Caco-2 (cell line): ENCODE data around the gene MUC6. TPM values are rescaled to one million over a fixed set of nuclear protein-coding genes. Genes with fewer than 3 reads are reported as not detected.
A peak's percentile ranks its signal among the peaks of the same experiment; 100 is the strongest.

ENCODE experiments used
- BruUV-seq: library from RNA; stranded (reverse); fragments of 400-500 nt; replicated peaks from 2 replicates; lab custom pipeline; 2021; lab: Mats Ljungman, UMichigan
- CTCF ChIA-PET: fragments of 300-600 bp; sonication (Branson Sonifier 250); formaldehyde crosslinking; loops from one replicate; lab custom pipeline; 2022; ENCODE audit warnings: antibody characterized with exemption; lab: Charles Lee
- POLR2A ChIA-PET: fragments of 300-600 bp; sonication (Branson Sonifier 250); formaldehyde crosslinking; loops from one replicate; lab custom pipeline; 2022; ENCODE audit warnings: antibody characterized with exemption; lab: Charles Lee
- DNase-seq, 2 experiments: peaks; one replicate each; pipeline versions ENCODE4 v3.0.0 to v3.0.0-alpha.2; 2020 to 2022
- H3K27me3 ChIP-seq: replicated peaks from 2 replicates; pipeline ENCODE4 v1.6.0; 2011; ENCODE audit warnings: low read length; ENCODE audit not compliant: control insufficient read depth, insufficient read depth
- H3K36me3 ChIP-seq: 2 replicates; pipeline ENCODE4 v1.5.1; 2011; ENCODE audit warnings: low read length; ENCODE audit not compliant: control insufficient read depth, insufficient read depth
- H3K4me1 ChIP-seq: fragments of 250-450 bp; sonication (Bioruptor Pico); 2 replicates; pipeline ENCODE4 v1.5.1; 2020; ENCODE audit warnings: mild to moderate bottlenecking
- H3K4me3 ChIP-seq: 2 replicates; pipeline ENCODE4 v1.5.1; 2011; ENCODE audit warnings: low read depth, mild to moderate bottlenecking, control low read depth, low read length
- H3K9me3 ChIP-seq: fragments of 250-450 bp; sonication (Bioruptor Pico); 2 replicates; pipeline ENCODE4 v1.5.1; 2020; ENCODE audit warnings: mild to moderate bottlenecking, moderate library complexity
- H3K27ac Mint-ChIP-seq: one replicate; pipeline ENCODE4 v1.8.0; 2022; ENCODE audit warnings: mixed read lengths; ENCODE audit not compliant: unreplicated experiment
- H3K27me3 Mint-ChIP-seq: one replicate; pipeline ENCODE4 v1.8.0; 2022; ENCODE audit warnings: mixed read lengths; ENCODE audit not compliant: insufficient read depth, unreplicated experiment
- H3K36me3 Mint-ChIP-seq: one replicate; pipeline ENCODE4 v1.8.0; 2022; ENCODE audit warnings: mild to moderate bottlenecking, mixed read lengths; ENCODE audit not compliant: insufficient read depth, unreplicated experiment
- H3K4me1 Mint-ChIP-seq: one replicate; pipeline ENCODE4 v1.8.0; 2022; ENCODE audit warnings: low read depth, mixed read lengths; ENCODE audit not compliant: unreplicated experiment
- H3K4me3 Mint-ChIP-seq: one replicate; pipeline ENCODE4 v1.8.0; 2022; ENCODE audit warnings: mild to moderate bottlenecking, moderate library complexity, mixed read lengths; ENCODE audit not compliant: unreplicated experiment
- H3K9me3 Mint-ChIP-seq: one replicate; pipeline ENCODE4 v1.8.0; 2022; ENCODE audit warnings: mixed read lengths; ENCODE audit not compliant: unreplicated experiment
- intact Hi-C: fragments of 100-400 bp; cut with micrococcal nuclease; formaldehyde crosslinking; loops from one replicate; pipeline ENCODE4 v1.10.0; 2022; ENCODE audit not compliant: unreplicated experiment
- total RNA-seq: library from RNA; stranded (reverse); gene quantifications from 2 replicates; pipeline ENCODE4 v1.2.3, GENCODE V29; 2022
- TF ChIP-seq, protein P1 (sequence below), 2 experiments: fragments of 200-600 bp in 1 of 2; IDR thresholded peaks; 1 replicate in 1 of 2; 2 replicates in 1 of 2; pipeline versions ENCODE4 v1.5.1 to v1.8.0; 2011 to 2022; ENCODE audit warnings: antibody characterized with exemption in 1 of 2, control low read depth in 1 of 2, inconsistent platforms in 1 of 2, low read depth in 1 of 2, low read length in 1 of 2, mild to moderate bottlenecking in 1 of 2, moderate library complexity in 1 of 2; ENCODE audit not compliant: insufficient read depth in 1 of 2, severe bottlenecking in 1 of 2, unreplicated experiment in 1 of 2

MUC6 gene
- total RNA-seq, 1 experiment from 2014 or later: not detected

DNA sequence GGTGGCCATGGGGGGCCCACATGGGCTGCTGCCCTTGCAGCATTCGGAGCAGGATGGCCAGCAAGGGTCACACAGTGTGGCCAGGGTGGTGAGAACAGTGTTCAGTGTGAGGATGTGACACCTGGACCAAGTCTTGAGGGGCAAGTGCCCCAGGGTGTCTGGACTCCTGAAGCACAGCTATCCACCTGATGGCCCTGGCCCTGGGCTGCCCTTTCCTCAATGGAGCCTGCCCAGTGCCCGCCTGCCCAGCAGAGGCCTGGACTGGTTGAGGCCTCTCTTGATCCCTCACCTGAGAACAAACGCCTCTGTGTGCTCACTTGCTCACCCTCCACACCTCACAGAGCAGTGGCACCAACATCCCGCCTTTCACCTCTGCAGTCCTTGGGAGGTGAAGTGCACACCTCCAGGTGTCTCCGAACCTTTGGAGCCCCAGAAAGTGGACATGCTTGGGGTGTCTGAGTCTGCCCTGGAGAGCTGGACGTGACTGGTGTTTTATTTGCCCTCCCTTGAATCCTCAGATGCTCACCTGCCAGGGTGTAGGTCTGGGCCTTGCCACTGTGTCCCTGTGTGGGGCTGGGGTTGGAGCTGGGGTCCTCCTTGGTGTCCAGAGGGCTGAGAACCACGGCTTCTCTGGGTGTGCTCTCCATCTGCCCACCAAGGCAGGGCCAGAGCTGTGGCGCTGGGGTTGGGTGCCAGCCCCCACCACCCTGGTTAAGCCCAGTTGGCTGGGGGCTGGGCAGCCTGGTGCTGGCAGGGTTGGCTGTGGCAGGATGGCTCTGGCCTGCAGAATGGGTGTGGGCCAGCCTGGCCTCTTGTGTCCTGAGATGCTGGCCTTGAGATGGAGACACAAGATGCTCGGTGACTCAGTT lies 34.3 kb upstream of the MUC6 start:
- POLR2A ChIA-PET: no interaction called here
- H3K4me1 Mint-ChIP-seq: no peaks in the 10 kb centered on the region

DNA sequence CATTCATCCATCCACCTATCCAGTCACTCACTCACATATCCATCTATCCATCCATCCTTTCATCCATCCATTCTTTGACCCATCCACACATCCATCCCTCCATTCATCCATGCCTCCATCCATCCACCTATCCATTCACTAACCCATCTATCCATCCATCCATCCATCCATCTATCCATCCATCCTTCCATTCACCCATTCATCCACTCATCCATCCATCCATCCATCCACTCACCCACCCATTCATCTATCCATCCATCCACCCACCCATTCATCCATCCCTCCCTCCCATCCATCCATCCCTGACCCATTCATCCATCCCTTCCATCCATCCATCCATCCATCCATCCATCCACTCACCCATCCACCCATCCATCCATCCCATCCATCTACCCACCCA lies 33.2 kb upstream of the MUC6 start:
- no peaks in the 10 kb centered on the region for H3K36me3 Mint-ChIP-seq
- CTCF ChIA-PET: no interaction called here
- Histone ChIP-seq H3K36me3 (no peaks in the 10 kb centered on the region), H3K4me3 (no peak overlapping the region), H3K27me3 (no peaks in the 10 kb centered on the region), H3K4me1 (no peaks in the 10 kb centered on the region), H3K9me3 (no peaks in the 10 kb centered on the region)
- H3K27me3 Mint-ChIP-seq: peaks cover 2% of the 10 kb centered on the region
- peaks cover 14% of the 10 kb centered on the region for H3K9me3 Mint-ChIP-seq
- no peak overlapping the region for H3K27ac Mint-ChIP-seq
- H3K4me3 Mint-ChIP-seq: no peak overlapping the region
- BruUV-seq: no TSS peak
- DNase-seq: no peak
- H3K4me1 Mint-ChIP-seq: no peaks in the 10 kb centered on the region
- intact Hi-C loops: no loop called here
- TF ChIP-seq, protein P1, sequence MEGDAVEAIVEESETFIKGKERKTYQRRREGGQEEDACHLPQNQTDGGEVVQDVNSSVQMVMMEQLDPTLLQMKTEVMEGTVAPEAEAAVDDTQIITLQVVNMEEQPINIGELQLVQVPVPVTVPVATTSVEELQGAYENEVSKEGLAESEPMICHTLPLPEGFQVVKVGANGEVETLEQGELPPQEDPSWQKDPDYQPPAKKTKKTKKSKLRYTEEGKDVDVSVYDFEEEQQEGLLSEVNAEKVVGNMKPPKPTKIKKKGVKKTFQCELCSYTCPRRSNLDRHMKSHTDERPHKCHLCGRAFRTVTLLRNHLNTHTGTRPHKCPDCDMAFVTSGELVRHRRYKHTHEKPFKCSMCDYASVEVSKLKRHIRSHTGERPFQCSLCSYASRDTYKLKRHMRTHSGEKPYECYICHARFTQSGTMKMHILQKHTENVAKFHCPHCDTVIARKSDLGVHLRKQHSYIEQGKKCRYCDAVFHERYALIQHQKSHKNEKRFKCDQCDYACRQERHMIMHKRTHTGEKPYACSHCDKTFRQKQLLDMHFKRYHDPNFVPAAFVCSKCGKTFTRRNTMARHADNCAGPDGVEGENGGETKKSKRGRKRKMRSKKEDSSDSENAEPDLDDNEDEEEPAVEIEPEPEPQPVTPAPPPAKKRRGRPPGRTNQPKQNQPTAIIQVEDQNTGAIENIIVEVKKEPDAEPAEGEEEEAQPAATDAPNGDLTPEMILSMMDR (IDR thresholded peaks at IDR 0.05; ENCODE audit: insufficient read depth in 1 of 2, low read depth in 1 of 2, low read length in 1 of 2, severe bottlenecking in 1 of 2, unreplicated experiment in 1 of 2): no peak
- POLR2A ChIA-PET: no interaction called here

More for the DNA sequence above, 34.3 kb upstream of the MUC6 start:
- Mint-ChIP-seq H3K27ac (no peak overlapping the region), H3K4me3 (no peak overlapping the region), H3K36me3 (no peaks in the 10 kb centered on the region), H3K9me3 (peaks cover 14% of the 10 kb centered on the region), H3K27me3 (peaks cover 2% of the 10 kb centered on the region)
- H3K36me3 ChIP-seq: no peaks in the 10 kb centered on the region
- peak in 1 of 2 experiments; percentile 25 for DNase-seq
- no peaks in the 10 kb centered on the region for H3K4me1 ChIP-seq
- intact Hi-C loops: no loop called here
- H3K9me3 ChIP-seq: no peaks in the 10 kb centered on the region
- CTCF ChIA-PET: no interaction called here
- no TSS peak for BruUV-seq
- H3K4me3 ChIP-seq: no peak overlapping the region
- TF ChIP-seq, protein P1 (IDR thresholded peaks at IDR 0.05; ENCODE audit: insufficient read depth in 1 of 2, low read depth in 1 of 2, low read length in 1 of 2, severe bottlenecking in 1 of 2, unreplicated experiment in 1 of 2): no peak
- no peaks in the 10 kb centered on the region for H3K27me3 ChIP-seq

DNA sequence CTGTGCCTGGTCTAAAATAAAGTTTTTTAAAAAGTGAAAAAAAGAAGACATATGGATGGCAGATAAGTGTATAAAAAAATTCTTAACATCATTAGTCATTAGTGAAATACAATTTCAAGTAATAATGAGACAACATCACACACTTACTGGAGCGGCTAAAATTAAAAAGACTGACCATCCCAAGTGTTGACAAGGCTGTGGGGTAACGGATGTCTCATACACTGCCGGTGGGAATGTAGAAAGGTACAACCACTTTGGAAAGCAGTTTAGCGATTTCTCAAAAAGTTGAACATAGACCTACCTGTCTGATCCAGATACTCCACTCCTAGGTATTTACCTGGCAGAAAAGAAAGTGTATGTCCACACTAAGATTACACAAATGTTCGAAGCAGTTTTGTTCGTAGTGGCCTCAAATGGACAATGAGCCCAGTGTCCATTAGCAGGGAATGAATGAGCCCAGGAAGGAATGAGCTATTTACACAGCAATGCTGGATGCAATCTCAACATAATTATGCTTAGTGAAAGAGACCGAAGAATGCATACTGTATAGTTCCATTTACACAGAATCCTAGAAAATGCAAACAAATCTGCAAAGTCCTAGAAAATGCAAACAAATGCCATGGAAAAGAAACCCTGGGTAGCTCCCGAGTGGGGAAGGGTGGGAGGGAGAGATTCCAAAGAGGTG lies 31.4 kb upstream of the MUC6 start:
- no peaks in the 10 kb centered on the region for H3K9me3 ChIP-seq
- Mint-ChIP-seq H3K4me1 (no peaks in the 10 kb centered on the region), H3K36me3 (no peaks in the 10 kb centered on the region), H3K27me3 (peaks cover 5% of the 10 kb centered on the region), H3K27ac (no peak overlapping the region), H3K9me3 (peaks cover 14% of the 10 kb centered on the region), H3K4me3 (no peak overlapping the region)
- TF ChIP-seq, protein P1 (IDR thresholded peaks at IDR 0.05; ENCODE audit: insufficient read depth in 1 of 2, low read depth in 1 of 2, low read length in 1 of 2, severe bottlenecking in 1 of 2, unreplicated experiment in 1 of 2): no peak
- H3K27me3 ChIP-seq: no peaks in the 10 kb centered on the region
- H3K36me3 ChIP-seq: no peaks in the 10 kb centered on the region
- ChIA-PET CTCF (no interaction called here), POLR2A (no interaction called here)
- DNase-seq: no peak
- no peak overlapping the region for H3K4me3 ChIP-seq
- BruUV-seq: no TSS peak
- intact Hi-C loops: no loop called here
- no peaks in the 10 kb centered on the region for H3K4me1 ChIP-seq
